Measurements from ENCODE around the gene ZNF774.

DNA sequence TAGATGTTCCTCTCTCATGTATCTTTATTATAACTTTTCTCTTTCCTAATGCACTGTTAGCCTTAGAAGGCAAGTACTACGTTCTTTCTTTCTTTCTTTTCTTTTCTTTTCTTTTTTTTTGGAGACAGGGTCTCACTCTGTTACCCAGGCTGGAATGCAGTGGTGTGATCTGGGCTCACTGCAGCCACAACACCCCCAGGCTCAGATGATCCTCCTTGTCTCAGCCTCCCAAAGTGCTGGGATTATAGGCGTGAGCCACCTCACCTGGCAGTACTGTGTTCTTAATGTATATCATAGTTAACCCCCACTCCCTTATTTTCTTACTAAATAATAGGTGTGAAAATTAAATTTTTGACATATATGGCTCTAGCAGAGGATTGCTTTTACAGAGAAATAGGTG, 59.1 kb downstream of the ZNF774 start:
- TF ChIP-seq, protein P1, sequence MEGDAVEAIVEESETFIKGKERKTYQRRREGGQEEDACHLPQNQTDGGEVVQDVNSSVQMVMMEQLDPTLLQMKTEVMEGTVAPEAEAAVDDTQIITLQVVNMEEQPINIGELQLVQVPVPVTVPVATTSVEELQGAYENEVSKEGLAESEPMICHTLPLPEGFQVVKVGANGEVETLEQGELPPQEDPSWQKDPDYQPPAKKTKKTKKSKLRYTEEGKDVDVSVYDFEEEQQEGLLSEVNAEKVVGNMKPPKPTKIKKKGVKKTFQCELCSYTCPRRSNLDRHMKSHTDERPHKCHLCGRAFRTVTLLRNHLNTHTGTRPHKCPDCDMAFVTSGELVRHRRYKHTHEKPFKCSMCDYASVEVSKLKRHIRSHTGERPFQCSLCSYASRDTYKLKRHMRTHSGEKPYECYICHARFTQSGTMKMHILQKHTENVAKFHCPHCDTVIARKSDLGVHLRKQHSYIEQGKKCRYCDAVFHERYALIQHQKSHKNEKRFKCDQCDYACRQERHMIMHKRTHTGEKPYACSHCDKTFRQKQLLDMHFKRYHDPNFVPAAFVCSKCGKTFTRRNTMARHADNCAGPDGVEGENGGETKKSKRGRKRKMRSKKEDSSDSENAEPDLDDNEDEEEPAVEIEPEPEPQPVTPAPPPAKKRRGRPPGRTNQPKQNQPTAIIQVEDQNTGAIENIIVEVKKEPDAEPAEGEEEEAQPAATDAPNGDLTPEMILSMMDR (IDR thresholded peaks at IDR 0.05) = no peak
- no peak for TF ChIP-seq POLR2A (IDR thresholded peaks at IDR 0.05)
- no peak for TF ChIP-seq POLR2AphosphoS5 (IDR thresholded peaks at IDR 0.05)
